HG02610 (cell line): ENCODE results near the gene PEAK3.

ENCODE experiments used
- ATAC-seq: cut with Tn5 transposase; IDR thresholded peaks from one replicate; pipeline ENCODE4 v1.9.1; 2021; ENCODE audit warnings: mild to moderate bottlenecking, moderate library complexity; ENCODE audit not compliant: unreplicated experiment

PEAK3 gene

GRCh38 chr19:2315818-2316353, 33.9 kb upstream of the PEAK3 start:
- no peak for ATAC-seq

- ATAC-seq, result no peak
These were observed 33.3 kb upstream of the PEAK3 start for GRCh38 chr19:2315121-2315817.

- ATAC-seq, result no peak
These were observed 31.0 kb upstream of the PEAK3 start for GRCh38 chr19:2312820-2313501.

GRCh38 chr19:2311093-2311492, 29.1 kb upstream of the PEAK3 start:
- no peak for ATAC-seq

- no peak for ATAC-seq
These were observed 27.9 kb upstream of the PEAK3 start for GRCh38 chr19:2309734-2310362.

GRCh38 chr19:2308114-2308556, 26.2 kb upstream of the PEAK3 start, which contains the start of gene LINGO3:
Gene LINGO3 (minus strand): TSS chr19:2308154. CDS start chr19:2291776, 16,378 bp downstream.
- no peak for ATAC-seq

GRCh38 chr19:2307518-2308012, 25.6 kb upstream of the PEAK3 start:
- no peak for ATAC-seq

- no peak for ATAC-seq
These were observed 25.0 kb upstream of the PEAK3 start for GRCh38 chr19:2306971-2307370.

- ATAC-seq, result no peak
These were observed 24.4 kb upstream of the PEAK3 start for GRCh38 chr19:2306281-2306806.

GRCh38 chr19:2305452-2306280, 23.7 kb upstream of the PEAK3 start:
- ATAC-seq, result no peak

- no peak for ATAC-seq
These were observed 21.3 kb upstream of the PEAK3 start for GRCh38 chr19:2303211-2303798.

- no peak for ATAC-seq
These were observed 20.6 kb upstream of the PEAK3 start for GRCh38 chr19:2302319-2303210.

GRCh38 chr19:2300533-2300932, 18.6 kb upstream of the PEAK3 start:
- no peak for ATAC-seq

- no peak for ATAC-seq
These were observed 14.2 kb upstream of the PEAK3 start for GRCh38 chr19:2296141-2296540.

GRCh38 chr19:2294687-2295335, 12.8 kb upstream of the PEAK3 start:
- no peak for ATAC-seq

- ATAC-seq, result no peak
These were observed 9.3 kb upstream of the PEAK3 start for GRCh38 chr19:2291185-2291751.

- ATAC-seq, result no peak
These were observed 8.6 kb upstream of the PEAK3 start for GRCh38 chr19:2290441-2291184.
